ENCODE data around the gene NFIA. TPM values are rescaled to one million over a fixed set of nuclear protein-coding genes. Genes with fewer than 3 reads are reported as not detected.
"Not testable (repeated sequence)": the region's sequence is repeated elsewhere in the genome, so short reads cannot be mapped to it uniquely, and the experiment has no call there.

Gene NFIA
- total RNA-seq, 1 donor from 2014 or later, result 97.6 TPM

GRCh38 chr1:61266738-61267137 is 184.4 kb downstream of the NFIA start:
- no peak for ATAC-seq
- intact Hi-C loops (cut with DNase I), result no loop called here
- DNase-seq (ENCODE audit: missing footprints), result no peak

- no peak for DNase-seq (ENCODE audit: missing footprints)
- intact Hi-C loops (cut with DNase I), result no loop called here
Observed at GRCh38 chr1:61268546-61269240, 186.3 kb downstream of the NFIA start.

DNA sequence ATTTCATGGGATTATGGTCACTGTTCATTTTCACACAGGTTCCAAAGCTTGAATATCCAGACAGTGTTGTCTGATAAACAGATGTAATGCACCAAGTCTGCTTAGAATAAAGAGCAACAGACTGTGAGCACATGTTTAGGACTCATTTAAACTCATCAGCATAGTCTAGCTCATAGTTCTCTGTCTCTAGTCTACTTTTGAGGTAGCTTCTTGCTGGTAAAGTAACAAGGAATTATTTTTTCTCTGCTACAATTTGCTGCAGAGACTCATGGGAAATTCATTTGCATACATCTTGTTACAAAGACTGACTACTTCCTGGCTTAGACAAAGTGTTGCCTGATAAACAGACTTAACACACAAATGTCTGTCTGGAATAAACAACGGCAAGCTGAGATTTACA is 187.2 kb downstream of the NFIA start:
- ATAC-seq, result no peak

More at GRCh38 chr1:61268546-61269240, 186.3 kb downstream of the NFIA start:
- no peak for ATAC-seq

DNA sequence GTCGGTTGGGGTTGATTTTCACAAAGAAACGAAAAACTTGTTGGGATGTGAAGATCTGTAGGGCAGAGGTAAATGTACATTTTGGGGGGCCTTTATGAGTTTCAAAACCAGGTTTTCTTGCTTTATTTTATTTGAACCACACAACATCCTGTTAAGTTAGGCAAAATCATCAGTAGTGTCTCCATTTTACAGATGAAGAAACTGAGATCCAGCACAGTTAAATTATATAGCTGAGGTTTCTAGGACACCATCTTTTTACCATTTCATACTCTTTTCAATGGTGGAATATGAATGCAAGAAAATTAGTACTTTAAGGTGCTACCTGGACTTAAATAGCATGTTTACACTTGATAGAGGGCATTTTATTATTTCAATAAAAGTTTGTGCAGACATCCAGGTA is 187.7 kb downstream of the NFIA start:
- ATAC-seq, result no peak
- intact Hi-C loops (cut with DNase I), result no loop called here
- no peak for DNase-seq (ENCODE audit: missing footprints)

More for the DNA sequence above, 187.2 kb downstream of the NFIA start:
- DNase-seq (ENCODE audit: missing footprints), result no peak
- intact Hi-C loops (cut with DNase I), result no loop called here

DNA sequence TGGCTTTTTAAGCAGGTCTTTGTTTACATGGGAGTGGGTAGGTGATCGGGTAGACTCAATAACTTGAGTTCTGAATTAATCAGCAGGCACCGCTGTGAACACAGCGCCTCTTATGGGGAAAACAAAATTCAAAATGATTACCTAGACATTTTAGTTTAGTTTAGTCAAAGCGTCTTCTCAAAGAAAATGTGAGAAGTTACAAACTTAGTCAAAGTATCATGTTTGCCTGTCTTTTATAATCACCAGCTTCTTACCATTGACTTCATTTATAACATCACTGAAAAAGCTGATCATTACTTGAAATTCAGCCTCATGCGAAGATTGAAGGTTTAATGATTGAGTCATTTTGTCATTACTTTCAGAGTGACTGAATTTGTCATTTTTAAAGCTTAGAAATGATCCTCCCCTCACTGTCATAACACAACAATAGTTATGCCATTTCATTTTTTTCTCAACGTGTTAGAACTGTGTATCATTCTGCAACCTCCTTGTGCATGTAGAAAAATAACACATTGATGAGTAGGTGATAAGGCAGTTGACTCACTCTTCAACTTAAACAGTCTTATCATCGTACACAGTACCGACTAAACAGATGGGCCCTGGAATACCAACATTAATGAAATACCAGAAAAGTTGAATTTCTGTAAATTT is 188.5 kb downstream of the NFIA start:
- no peak for DNase-seq (ENCODE audit: missing footprints)
- ATAC-seq, result no peak
- intact Hi-C loops (cut with DNase I), result no loop called here

GRCh38 chr1:61271412-61271789 is 189.0 kb downstream of the NFIA start:
- ATAC-seq (no peak), DNase-seq (ENCODE audit: missing footprints) (no peak)
- intact Hi-C loops (cut with DNase I), result no loop called here

DNA sequence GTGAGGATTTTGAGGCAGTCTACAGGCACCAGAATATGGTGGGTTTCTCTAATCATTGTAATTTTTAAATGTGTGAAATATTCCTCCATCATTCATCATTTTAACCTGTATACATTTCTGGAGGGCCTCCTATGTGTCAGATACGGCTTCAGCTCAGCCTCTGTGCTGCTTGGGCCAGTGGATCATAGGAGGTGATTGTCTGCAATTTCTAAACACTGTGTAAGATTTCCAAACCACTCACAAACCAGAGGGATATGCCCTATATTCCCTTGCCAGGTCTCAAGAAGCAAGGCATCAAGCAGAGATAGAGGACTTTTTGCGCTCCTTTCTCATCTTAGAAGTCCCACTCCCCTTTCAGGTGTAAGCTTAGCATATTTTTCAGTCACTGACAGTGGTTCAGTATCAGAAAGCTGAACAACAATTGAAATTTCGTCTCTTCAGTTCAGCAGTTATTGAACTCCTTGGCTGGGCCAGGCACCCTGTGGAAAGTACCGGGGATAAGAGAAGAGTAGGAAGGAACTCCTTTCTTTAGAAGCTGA is 190.9 kb downstream of the NFIA start:
- DNase-seq (ENCODE audit: missing footprints), result no peak
- intact Hi-C loops (cut with DNase I), result no loop called here
- peak; percentile 55 for ATAC-seq

- DNase-seq (ENCODE audit: missing footprints) (no peak), ATAC-seq (no peak)
- intact Hi-C loops (cut with DNase I), result no loop called here
Observed at GRCh38 chr1:61273861-61274260, 191.5 kb downstream of the NFIA start.

DNA sequence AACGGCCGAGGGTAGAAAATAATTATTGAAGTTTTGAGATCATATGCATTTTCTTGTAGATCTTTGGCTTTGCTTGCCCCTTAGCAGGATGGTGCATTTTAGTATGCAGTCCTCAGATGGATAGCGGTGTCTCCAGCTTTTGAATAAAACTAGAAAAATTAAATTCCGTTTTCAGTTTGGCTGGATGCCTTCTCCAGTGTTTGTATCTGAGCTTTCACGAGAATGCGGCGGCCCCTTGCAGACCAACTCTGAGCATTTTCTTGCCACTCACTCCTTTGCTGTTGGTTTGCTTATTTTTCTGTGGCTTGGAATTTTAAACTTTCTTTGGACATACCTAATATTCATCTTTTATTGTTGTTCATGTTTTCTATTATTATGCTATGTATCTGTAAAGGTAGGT is 192.6 kb downstream of the NFIA start:
- DNase-seq (ENCODE audit: missing footprints) (no peak), ATAC-seq (no peak)
- intact Hi-C loops (cut with DNase I), result no loop called here

DNA sequence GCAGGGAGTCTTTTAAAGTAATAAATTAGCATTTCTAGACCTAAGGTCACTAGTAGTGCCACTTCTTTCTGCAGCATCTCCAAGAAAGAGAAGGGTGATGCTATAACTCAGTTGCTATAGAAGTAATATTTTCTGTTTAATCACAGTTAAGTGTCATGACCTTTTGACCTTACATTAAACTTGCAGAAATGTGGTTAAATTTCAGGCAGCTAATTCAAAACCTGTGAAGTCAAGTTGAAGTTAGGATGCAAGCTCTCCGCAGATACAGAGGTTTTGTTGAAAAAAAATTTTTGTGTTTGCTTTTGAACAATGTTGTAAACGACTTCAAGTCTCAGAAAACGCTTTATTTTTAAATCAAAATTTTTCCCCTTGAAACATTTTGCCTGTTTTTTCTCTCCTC is 193.9 kb downstream of the NFIA start:
- intact Hi-C loops (cut with DNase I), result no loop called here
- ATAC-seq (no peak), DNase-seq (ENCODE audit: missing footprints) (no peak)

- intact Hi-C loops (cut with DNase I), result no loop called here
- DNase-seq (ENCODE audit: missing footprints), result no peak
- no peak for ATAC-seq
Observed at GRCh38 chr1:61277121-61277690, 194.8 kb downstream of the NFIA start.

- intact Hi-C loops (cut with DNase I); DNase-seq (ENCODE audit: missing footprints); ATAC-seq: not testable (repeated sequence)
Observed at GRCh38 chr1:61278503-61278902, 196.1 kb downstream of the NFIA start.

DNA sequence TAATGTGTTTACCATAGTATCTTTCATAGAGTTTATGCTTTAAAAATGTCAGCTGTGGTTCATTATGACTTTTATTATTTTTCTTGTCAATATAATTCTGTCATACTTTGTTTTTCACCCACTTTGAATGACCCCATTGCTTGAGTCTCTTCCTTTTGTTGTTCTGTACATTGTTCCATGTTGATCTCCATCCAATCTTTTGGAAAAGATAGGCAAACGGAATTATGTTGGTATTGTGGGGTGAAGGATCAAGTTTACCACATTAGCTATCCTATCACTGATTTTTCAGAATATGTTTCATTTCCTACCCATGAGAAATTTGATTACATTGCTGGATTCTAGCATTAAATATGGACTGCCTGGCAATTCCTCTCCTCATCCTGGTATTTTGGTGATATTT is 196.6 kb downstream of the NFIA start:
- ATAC-seq (no peak), DNase-seq (ENCODE audit: missing footprints) (no peak)
- intact Hi-C loops (cut with DNase I), result no loop called here

GRCh38 chr1:61279570-61279969 is 197.2 kb downstream of the NFIA start:
- ATAC-seq (peak; percentile 24), DNase-seq (ENCODE audit: missing footprints) (no peak)
- intact Hi-C loops (cut with DNase I), result no loop called here

DNA sequence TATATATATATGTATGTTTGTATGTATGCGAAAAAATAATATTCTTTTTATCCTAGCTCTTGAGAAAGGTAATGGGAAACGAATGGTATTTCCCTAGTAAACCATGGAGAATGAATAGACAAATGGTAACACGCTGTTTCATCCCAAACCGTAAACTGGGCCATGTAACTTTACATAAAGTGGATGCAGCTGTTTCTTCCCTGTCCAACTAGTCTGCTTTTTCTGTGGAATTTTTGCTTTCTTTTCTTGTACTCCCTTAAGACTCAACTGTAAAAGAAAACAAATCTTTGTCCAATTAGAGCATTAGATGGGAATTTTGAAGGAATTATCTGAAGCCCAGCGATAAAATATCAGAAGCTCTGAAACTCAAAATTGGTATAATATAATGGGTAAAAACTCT is 198.1 kb downstream of the NFIA start:
- intact Hi-C loops (cut with DNase I), result no loop called here

DNA sequence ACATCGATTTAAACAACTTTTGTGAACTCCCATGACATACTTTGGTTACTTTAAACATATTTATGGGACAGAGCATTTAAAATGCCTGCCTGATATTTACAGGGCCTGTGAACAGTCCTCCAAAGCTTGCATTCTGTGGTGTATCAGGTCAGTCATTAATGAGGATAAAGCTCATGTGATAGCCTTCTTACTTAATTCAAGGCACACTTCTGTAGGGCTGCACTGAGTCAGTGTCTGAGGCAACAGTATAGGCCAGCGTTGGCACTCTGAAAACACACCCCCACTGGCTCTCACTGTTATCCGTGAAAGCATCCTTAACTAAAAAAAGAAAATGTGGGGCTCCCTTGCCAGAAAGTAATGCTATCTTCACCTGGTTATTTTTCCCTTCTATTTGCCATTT is 200.0 kb downstream of the NFIA start:
- intact Hi-C loops (cut with DNase I), result no loop called here
- ATAC-seq, result no peak
- no peak for DNase-seq (ENCODE audit: missing footprints)

More for the DNA sequence above, 198.1 kb downstream of the NFIA start:
- no peak for DNase-seq (ENCODE audit: missing footprints)
- no peak for ATAC-seq

GRCh38 chr1:61284248-61284854 is 202.0 kb downstream of the NFIA start:
- no peak for ATAC-seq
- no peak for DNase-seq (ENCODE audit: missing footprints)
- intact Hi-C loops (cut with DNase I), result no loop called here

DNA sequence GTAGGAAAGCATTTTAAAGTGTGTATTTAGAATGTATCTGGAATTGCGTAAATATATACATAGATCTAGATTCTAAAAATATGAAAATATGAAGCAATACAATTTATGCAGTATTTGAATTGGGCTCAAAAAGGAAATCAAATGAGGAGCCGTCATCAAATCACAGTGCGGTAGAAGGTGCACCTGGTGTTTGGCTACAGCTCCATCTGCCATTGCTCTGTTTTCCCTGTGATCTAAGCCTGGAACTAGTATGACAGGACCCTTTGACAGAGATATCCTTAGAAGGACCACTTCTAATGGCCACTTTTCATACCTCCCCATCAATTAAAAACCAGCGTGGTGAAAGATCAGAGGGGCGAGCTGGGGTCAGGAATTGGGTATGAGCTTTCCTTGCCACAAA is 202.6 kb downstream of the NFIA start:
- no peak for ATAC-seq
- no peak for DNase-seq (ENCODE audit: missing footprints)
- intact Hi-C loops (cut with DNase I), result no loop called here

DNA sequence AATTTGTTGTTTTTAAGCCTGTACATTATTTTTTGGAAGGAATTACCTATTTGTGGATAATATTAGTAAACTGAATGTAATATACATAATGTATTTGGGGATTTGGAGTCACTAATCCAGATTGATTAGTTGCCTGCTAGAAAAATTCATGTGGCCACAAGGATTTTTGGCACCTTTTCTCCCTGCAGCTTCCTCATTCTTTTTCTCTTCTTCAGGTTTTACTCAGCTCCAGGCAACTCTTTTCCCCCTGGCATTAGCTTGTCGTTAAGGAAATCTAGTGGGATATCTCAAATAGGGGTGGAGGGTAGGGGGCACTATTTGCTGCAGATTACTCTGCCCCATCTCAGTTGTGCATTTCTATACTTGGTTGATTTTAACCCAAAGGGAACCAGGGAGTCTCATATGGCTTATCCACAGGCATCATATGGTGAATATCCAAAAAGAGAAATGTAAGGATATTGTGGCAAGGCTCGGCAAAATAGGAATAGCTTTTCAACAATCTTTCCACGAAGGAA is 203.1 kb downstream of the NFIA start:
- no peak for DNase-seq (ENCODE audit: missing footprints)
- intact Hi-C loops (cut with DNase I), result no loop called here
- no peak for ATAC-seq

Data from Right ventricle myocardium inferior (tissue), 1 donor.